Lower lobe of right lung (tissue), 2 donors: ENCODE results near the gene SNX8. TPM values are rescaled to one million over a fixed set of nuclear protein-coding genes. Genes with fewer than 3 reads are reported as not detected.

Experiments
- ATAC-seq, 2 donors: fragments of 200-7000 bp; cut with Tn5 transposase; one replicate each; pipeline ENCODE4 v1.9.1; 2020 to 2022; ENCODE audit warnings: mild to moderate bottlenecking in 2 of 2, moderate library complexity in 2 of 2
- DNase-seq: peaks from one replicate; pipeline ENCODE4 v3.0.0-alpha.2; 2020
- H3K27ac ChIP-seq: fragments of 200-600 bp; one replicate; pipeline ENCODE4 v1.8.0; 2022
- H3K27me3 ChIP-seq: fragments of 200-600 bp; one replicate; pipeline ENCODE4 v1.8.0; 2022; ENCODE audit warnings: low read depth
- H3K36me3 ChIP-seq: fragments of 200-600 bp; one replicate; pipeline ENCODE4 v1.8.0; 2022; ENCODE audit warnings: mild to moderate bottlenecking
- H3K4me1 ChIP-seq: fragments of 200-600 bp; one replicate; pipeline ENCODE4 v1.8.0; 2022
- H3K4me3 ChIP-seq: fragments of 200-600 bp; one replicate; pipeline ENCODE4 v1.8.0; 2022; ENCODE audit warnings: mild to moderate bottlenecking
- H3K9me3 ChIP-seq: fragments of 200-600 bp; one replicate; pipeline ENCODE4 v1.8.0; 2022
- intact Hi-C: fragments of 100-400 bp; cut with DNase I; formaldehyde crosslinking; loops from one replicate; pipeline ENCODE4 v1.11.0; 2022
- total RNA-seq: library from RNA; stranded (reverse); fragmentation: NEBNext Ultra II Directional; extraction: Animal tissue kit (Norgen Biotek cat#: 25700); gene quantifications from one replicate; pipeline ENCODE4 v1.2.1, GENCODE V29; 2021
- TF ChIP-seq, protein P1 (sequence below): fragments of 200-600 bp; IDR thresholded peaks from one replicate; pipeline ENCODE4 v1.8.0; 2022; ENCODE audit warnings: antibody characterized with exemption, mild to moderate bottlenecking
- donor health status: DM: no; HTN: yes; CAD: no; lungs with severe emphysema.

The SNX8 gene
- total RNA-seq, 1 donor from 2014 or later, result 43.1 TPM

DNA sequence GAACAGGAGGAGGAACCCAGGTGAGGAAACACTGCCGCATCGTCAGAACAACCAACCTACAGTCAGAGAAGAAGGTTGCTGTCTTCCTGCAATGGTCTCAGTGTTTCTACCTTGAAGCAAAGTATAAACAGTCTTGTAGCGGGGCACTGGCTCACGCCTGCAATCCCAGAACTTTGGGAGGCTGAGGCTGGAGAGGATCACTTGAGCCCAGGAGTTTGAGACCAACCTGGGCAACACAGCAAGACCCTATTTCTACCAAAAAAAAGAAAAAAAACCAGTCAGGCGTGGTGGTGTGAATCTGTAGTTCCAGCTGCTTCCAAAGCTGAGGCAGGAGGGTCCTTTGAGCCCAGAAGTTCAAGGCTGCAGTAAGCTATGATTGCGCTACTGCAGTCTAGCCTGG, 23.4 kb downstream of the SNX8 start:
- Histone ChIP-seq H3K4me1 (no peaks in the 10 kb centered on the region), H3K36me3 (no peaks in the 10 kb centered on the region), H3K27me3 (no peaks in the 10 kb centered on the region), H3K4me3 (no peak overlapping the region), H3K9me3 (no peaks in the 10 kb centered on the region), H3K27ac (no peak overlapping the region)
- TF ChIP-seq, protein P1, sequence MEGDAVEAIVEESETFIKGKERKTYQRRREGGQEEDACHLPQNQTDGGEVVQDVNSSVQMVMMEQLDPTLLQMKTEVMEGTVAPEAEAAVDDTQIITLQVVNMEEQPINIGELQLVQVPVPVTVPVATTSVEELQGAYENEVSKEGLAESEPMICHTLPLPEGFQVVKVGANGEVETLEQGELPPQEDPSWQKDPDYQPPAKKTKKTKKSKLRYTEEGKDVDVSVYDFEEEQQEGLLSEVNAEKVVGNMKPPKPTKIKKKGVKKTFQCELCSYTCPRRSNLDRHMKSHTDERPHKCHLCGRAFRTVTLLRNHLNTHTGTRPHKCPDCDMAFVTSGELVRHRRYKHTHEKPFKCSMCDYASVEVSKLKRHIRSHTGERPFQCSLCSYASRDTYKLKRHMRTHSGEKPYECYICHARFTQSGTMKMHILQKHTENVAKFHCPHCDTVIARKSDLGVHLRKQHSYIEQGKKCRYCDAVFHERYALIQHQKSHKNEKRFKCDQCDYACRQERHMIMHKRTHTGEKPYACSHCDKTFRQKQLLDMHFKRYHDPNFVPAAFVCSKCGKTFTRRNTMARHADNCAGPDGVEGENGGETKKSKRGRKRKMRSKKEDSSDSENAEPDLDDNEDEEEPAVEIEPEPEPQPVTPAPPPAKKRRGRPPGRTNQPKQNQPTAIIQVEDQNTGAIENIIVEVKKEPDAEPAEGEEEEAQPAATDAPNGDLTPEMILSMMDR, result no peak
- no peak for DNase-seq
- no peak for ATAC-seq
- intact Hi-C loops, result no loop called here

GRCh38 chr7:2289621-2290020, 24.6 kb downstream of the SNX8 start:
- H3K4me1 ChIP-seq, result no peaks in the 10 kb centered on the region
- H3K9me3 ChIP-seq, result no peaks in the 10 kb centered on the region
- no peak overlapping the region for H3K27ac ChIP-seq
- H3K4me3 ChIP-seq, result no peak overlapping the region
- DNase-seq (no peak), ATAC-seq (no peak)
- H3K36me3 ChIP-seq, result no peaks in the 10 kb centered on the region
- TF ChIP-seq, protein P1, result no peak
- intact Hi-C loops, result no loop called here
- H3K27me3 ChIP-seq, result no peaks in the 10 kb centered on the region

DNA sequence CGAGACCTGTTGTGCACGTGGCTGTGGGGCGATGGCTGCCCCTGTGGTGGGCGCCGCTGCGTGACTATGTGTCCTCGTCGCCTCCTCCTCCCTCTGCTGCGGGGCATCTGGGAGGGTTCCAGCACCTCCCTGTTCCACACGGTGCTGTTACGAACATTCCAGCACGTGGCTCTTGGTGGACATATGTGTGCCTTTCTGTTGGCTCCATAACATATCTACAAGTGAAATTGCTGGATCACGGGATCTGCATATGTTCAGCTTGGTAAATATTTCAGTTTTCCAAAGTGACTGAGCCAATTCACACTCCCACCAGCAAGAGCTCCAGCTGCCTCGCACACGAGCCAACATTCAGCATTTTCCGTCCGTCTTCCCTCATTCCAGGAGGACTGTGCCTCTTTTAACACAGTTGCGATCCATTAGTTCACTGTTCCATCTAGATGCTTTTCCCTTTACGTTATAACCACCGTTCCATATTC, 25.1 kb downstream of the SNX8 start:
- Histone ChIP-seq H3K27me3 (no peaks in the 10 kb centered on the region), H3K36me3 (no peaks in the 10 kb centered on the region), H3K4me3 (no peak overlapping the region), H3K27ac (no peak overlapping the region), H3K9me3 (no peaks in the 10 kb centered on the region), H3K4me1 (no peaks in the 10 kb centered on the region)
- intact Hi-C loops, result no loop called here
- ATAC-seq (no peak), DNase-seq (no peak)
- TF ChIP-seq, protein P1, result no peak

DNA sequence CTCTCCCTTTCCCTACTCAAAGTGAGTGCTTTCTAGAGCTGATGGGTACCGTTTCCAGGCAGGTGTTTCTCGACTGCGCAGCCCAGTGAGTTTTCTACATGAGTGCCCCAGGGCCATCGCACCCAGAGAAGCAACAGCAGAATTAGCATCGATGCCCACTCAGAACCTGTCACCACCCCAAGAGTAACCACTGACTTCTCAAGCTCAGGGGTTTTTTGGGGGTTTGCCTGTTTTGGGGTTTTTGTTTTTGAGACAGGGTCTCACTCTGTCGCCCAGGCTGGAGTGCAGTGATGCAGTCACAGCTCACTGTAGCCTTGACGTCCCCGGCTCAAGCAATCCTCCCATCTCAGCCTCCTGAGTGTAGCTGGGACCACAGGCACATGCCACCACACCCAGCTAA, 25.7 kb downstream of the SNX8 start:
- H3K9me3 ChIP-seq, result no peaks in the 10 kb centered on the region
- ATAC-seq, result no peak
- DNase-seq, result no peak
- H3K4me1 ChIP-seq, result no peaks in the 10 kb centered on the region
- no peaks in the 10 kb centered on the region for H3K27me3 ChIP-seq
- intact Hi-C loops, result no loop called here
- H3K27ac ChIP-seq, result no peak overlapping the region
- no peak overlapping the region for H3K4me3 ChIP-seq
- no peaks in the 10 kb centered on the region for H3K36me3 ChIP-seq
- TF ChIP-seq, protein P1, result no peak

DNA sequence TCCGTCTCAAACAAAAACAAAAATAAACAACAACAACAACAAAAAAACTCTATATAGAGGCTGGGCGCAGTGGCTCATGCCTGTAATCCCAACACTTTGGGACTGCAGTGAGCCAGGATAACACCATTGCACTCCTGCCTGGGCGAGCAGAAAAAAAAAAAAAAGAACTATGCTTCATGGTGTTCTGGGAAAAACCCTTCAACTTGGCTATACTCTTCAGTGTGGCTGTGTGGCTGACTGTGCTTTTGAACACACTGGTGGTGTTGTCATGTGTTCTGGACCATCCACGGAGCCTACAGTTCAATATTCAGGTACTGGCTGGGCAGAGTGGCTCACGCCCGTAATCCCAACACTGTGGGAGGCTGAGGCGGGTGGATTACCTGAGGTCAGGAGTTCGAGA, 26.5 kb downstream of the SNX8 start:
- Histone ChIP-seq H3K27me3 (no peaks in the 10 kb centered on the region), H3K36me3 (no peaks in the 10 kb centered on the region), H3K4me3 (no peak overlapping the region), H3K9me3 (no peaks in the 10 kb centered on the region), H3K27ac (no peak overlapping the region), H3K4me1 (no peaks in the 10 kb centered on the region)
- intact Hi-C loops, result no loop called here
- ATAC-seq (no peak), DNase-seq (no peak)
- TF ChIP-seq, protein P1, result no peak

GRCh38 chr7:2283074-2283473, 31.2 kb downstream of the SNX8 start:
- TF ChIP-seq, protein P1, result no peak
- H3K4me3 ChIP-seq, result no peak overlapping the region
- no peaks in the 10 kb centered on the region for H3K27me3 ChIP-seq
- no peaks in the 10 kb centered on the region for H3K9me3 ChIP-seq
- intact Hi-C loops, result no loop called here
- peak in 1 of 2 donors; percentile 42 for ATAC-seq
- no peaks in the 10 kb centered on the region for H3K36me3 ChIP-seq
- no peak for DNase-seq
- peaks cover 12% of the 10 kb centered on the region for H3K4me1 ChIP-seq
- H3K27ac ChIP-seq, result no peak overlapping the region
